HG03025 (cell line): Measurements from ENCODE around the gene U2AF1L4.

Experiments used
- ATAC-seq: cut with Tn5 transposase; IDR thresholded peaks from one replicate; pipeline ENCODE4 v1.9.1; 2021; ENCODE audit warnings: mild to moderate bottlenecking, moderate library complexity; ENCODE audit not compliant: unreplicated experiment, low FRiP score

U2AF1L4 gene, protein sequence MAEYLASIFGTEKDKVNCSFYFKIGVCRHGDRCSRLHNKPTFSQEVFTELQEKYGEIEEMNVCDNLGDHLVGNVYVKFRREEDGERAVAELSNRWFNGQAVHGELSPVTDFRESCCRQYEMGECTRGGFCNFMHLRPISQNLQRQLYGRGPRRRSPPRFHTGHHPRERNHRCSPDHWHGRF

DNA sequence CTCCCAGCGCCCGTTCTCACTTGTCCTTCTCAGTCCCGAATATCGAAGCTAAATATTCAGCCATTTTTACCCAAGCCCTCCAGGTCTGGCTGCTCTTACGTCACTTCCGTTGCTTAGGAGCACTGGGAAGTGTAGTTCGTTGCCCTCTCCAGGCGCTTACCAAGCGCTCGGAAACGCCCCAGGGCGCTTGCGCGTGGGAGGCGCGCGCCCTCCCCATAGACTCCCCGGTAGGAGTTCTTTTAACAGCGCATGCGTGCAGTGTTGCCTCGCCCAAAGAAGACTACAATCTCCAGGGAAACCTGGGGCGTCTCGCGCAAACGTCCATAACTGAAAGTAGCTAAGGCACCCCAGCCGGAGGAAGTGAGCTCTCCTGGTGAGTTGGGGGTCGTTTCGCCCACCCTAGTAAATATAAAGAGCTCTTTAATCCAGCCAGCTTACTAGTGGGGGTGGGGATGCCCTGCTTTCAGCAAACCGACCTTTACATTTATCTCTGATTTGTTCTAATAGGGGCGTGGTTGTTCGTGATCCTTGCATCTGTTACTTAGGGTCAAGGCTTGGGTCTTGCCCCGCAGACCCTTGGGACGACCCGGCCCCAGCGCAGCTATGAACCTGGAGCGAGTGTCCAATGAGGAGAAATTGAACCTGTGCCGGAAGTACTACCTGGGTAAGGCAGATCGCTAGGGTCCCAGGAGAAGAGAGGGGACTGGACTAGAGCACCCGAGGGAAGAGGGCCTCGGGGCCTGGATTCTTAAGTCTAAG is at the start of gene U2AF1L4, which contains the start of gene PSENEN:
Gene U2AF1L4, minus strand, starts transcription at position 91 of the 759 bp plus-strand sequence. Its CDS starts 27 bp downstream, at position 64.
Gene PSENEN, plus strand, starts transcription at position 324 of the 759 bp plus-strand sequence. Its CDS starts 280 bp downstream, at position 604.
- peak; percentile 37 for ATAC-seq

DNA sequence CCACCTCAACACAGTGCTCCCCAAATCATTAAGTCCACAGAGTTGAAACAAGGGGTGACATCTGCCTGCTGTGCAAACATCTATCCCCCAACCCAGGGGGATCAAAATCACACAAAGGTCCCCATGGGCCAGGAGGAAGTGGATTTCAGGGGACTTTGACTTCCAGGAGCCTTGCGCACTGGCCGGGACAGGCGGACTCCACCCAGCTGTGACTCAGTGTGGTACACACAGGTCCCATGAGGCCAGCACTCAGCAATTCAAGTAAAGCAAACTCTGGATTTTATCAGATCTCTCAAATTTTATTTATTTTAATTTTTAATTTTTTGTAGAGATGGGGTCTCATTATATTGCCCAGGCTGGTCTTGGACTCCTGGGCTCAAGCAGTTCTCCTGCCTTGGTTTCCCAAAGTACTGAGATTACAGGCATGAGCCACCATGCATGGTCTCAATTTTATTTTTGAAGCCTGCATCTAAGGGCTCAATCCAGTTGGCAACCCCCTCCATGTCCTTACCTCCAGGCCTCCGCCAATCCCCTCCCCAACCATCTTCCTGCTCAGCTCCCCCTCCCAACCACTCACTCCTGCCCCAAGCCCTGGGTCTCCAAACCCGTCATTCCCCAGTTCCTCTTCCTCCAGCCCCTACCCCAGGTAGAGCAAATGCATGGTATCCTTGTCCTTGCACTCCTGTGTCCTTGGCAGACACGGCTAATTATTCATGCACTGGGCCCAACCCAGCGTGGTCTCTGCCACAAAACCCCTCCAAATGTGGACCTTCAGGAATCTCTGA is 48.4 kb upstream of the U2AF1L4 start:
- no peak for ATAC-seq

DNA sequence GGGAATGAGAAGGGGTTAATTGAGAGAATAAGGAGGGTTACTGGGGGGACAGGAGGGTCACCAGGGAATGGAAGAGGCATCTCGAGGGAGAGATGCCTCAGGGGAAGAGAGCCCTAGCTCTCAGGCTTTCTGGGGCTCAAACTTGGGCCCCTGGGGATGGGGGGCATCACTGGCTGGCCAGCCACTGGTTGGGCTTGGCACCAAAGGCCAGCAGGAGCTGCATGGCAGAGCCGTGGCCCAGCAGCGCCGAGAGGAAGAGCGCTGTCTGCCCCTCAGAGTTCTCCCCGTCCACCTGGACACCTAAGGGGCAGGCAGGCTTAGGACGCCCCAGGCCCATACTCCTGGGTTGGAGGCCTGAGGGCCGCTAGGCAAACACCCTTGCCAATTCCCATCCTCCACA is 47.7 kb upstream of the U2AF1L4 start:
- no peak for ATAC-seq

DNA sequence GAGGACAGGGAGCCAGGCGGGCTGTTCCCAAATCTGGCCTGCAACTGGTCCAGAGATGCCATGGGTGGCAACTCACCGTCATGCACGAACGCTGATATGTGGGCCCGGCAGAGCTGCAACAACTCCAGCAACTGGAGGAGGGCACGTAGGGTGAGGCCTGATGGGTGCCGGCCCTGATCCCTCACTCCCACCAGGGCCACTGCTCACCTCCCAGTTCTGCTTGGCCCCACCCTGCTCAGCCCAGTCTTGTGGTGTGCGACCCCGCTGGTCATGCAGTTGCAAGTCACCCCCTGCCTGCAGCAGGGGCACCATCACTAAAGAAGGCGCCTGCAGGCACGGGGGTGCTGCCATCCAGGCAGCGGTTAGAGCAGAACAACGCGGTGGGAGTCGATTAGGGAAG is 47.1 kb upstream of the U2AF1L4 start:
- no peak for ATAC-seq

DNA sequence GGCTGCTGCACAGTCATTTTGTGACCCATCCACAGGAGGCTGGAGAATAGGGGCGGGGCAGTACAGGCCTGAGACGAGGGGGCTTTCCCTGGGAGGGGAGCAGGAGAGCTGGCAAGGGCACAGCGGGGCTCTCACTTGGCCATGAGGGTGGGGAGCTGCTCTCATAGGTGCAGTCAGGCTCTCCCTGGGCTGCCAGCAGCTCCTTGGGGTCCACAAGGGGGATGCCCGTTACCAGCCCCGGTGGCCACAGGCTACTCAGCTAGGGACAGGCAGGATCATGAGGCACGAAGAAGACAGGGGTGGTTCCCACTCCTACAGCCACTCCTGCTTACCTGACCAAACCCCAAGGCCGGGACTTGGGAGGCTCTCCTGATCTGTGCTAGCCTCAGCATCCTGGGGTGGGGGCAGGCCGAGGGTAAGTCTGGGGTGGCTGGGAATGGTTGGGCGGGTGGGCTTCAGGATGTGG is 46.6 kb upstream of the U2AF1L4 start:
- no peak for ATAC-seq

DNA sequence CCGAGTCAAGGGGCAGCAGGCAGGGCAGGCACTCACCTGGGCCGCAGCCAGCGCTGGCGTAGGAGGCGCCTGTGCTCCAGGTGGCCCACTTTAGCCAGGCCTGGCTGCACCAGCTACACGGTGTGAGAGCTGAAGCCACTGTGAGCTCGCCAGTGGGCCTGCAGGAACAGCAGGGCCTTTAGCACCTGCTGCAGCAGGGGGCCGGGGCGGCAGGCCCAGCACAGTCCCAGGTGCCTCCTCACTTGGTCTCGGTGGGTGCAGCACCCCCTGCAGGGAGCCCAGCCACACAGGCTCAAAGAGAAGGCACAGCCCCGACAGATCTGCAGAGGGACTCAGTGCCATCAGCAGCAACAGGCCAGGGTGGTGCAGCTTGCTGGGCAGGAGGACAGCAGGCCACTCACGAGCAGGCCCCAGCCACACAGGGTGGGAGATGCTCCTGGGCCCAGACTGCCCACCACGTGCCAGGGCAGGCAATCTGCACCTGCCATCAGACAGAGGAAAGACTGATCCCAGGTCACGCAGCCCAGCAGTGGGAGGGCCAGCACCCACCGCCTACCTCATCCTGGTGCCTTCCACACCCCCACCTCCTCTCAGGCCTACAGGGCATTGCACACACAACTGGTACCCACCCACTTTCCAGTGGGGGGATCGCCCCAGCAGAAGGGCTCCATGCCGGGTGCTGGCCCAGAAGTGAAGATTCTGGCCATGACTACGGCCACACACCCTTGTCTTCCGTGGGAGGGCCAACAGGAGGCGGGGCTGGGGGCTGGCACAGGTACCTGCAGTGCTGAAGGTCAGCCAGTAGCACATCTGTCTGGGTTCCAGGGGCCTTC is 46.0 kb upstream of the U2AF1L4 start:
- ATAC-seq: no peak

DNA sequence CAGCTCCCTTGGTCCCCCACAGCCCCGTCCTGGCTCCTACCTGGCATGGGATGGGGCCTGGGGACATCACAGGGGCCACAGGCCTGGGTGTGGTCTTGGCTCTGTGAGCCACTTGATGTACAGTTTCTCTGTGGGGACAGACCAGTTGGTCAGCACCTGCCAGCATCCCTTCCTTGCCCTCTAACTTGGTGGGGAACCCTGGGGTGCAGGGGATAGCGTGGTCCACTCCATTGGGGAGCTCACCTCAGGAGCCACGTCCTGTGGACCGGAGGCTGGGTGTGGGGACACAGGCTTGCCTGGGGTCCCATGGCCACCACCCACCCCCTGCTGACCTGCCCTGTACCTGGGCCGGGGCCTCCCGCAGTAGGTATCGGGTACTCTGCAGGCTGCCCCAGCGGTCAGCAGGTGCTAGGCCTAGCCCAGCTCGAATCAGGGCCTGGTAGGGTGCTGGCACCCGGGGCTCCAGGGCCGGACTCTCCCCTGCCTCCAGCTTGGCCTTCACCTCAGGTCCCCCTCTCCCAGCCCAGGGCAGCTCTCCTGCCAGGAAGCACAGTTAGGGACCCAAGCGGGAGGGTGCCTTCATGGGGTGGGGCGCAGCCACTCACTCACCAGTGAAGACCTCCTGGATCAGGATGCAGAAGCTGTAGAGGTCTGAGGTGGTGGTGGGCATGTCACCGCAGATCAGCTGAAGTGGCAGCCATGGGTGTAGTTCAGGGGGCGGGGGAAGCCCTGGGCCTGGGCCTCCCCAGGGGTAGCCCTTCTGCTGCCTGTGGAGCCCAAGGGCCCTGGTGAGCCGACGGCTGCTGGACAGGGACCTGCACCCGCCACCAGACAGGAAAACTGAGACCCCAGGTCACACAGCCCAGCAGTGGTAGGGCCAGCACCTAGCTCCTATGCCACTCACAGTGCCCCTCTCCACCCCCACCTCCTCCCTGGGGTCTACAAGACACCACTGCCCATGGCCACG is 45.0 kb upstream of the U2AF1L4 start:
- no peak for ATAC-seq

DNA sequence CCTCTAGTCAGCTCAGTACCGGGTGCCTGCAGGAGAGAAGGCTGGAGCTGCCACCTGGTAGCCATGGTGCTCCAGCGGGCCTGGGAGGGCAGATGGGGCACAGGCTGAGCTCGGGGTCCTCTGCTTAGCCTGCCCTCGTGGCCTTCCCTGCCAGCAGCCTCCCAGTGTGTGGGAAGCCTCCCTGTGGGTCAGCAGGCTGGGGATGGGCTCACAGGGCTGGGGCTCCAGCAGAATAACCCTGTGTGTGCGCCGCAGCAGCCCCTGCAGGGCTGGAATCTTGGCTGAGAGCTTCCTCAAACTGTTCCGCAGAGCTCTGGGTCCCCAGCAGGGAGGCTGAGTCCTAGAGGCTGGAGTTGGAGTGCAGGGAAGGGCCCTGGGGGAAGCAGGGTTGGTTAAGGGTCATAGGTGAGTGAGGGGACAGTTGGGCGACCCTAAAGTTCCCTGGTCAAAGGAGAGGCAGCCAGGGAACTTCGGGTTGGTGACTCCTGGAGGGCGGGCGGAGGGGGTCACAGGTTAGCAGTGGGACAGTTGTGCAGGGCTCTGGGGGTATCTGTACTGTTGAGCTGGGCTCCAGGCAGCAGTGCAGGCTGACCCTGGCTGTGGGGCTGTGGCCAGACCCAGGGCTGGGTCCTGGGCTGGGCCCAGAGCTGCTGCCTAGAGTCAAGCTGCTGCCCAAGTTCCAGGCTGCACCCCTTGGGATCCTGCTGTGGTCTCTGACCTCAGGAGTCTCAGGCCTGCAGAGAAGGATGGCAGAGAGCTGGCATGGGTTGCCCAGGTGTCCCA is 44.2 kb upstream of the U2AF1L4 start:
- no peak for ATAC-seq

DNA sequence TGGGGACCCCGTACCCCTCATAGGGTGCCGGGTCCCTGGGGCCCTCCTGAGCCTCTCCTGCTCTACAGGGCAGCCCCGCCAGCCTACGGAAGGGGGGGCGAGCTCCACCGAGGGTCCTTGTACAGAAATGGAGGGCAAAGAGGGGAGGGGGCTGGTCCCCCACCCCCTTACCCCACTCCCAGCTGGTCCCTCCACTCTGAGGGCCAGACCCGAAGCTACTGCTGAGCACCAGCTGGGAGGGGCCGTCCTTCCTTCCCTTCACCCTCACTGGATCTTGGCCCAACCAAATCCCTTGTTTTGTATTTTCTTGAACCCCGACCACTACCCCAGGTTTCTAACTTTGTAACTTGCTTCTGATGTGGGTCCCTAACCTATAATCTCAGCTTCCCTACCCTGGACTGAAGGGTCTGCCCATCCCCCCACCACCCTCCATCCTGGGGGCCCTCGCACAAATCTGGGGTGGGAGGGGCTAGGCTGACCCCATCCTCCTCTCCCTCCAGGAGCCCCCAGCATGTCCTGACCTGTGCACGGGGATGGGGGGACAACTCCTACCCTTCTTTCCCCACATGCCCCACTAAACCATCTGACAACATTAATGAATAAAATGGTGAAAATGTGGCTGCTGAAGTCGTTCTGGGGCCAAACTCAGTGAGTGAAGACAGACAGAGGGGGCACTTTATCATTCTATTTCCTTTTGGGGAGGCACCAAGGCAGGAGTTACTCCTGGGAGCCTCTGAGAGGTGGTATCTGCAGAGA is 43.2 kb upstream of the U2AF1L4 start:
- ATAC-seq: no peak

DNA sequence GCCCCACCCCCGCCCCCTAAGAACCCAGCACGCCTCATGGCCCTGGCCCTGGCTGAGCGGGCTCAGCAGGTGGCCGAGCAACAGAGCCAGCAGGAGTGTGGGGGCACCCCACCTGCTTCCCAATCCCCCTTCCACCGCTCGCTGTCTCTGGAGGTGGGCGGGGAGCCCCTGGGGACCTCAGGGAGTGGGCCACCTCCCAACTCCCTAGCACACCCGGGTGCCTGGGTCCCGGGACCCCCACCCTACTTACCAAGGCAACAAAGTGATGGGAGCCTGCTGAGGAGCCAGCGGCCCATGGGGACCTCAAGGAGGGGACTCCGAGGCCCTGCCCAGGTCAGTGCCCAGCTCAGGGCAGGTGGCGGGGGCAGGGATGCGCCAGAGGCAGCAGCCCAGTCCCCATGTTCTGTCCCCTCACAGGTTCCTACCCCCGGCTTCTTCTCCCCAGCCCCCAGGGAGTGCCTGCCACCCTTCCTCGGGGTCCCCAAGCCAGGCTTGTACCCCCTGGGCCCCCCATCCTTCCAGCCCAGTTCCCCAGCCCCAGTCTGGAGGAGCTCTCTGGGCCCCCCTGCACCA is 42.1 kb upstream of the U2AF1L4 start:
- no peak for ATAC-seq

DNA sequence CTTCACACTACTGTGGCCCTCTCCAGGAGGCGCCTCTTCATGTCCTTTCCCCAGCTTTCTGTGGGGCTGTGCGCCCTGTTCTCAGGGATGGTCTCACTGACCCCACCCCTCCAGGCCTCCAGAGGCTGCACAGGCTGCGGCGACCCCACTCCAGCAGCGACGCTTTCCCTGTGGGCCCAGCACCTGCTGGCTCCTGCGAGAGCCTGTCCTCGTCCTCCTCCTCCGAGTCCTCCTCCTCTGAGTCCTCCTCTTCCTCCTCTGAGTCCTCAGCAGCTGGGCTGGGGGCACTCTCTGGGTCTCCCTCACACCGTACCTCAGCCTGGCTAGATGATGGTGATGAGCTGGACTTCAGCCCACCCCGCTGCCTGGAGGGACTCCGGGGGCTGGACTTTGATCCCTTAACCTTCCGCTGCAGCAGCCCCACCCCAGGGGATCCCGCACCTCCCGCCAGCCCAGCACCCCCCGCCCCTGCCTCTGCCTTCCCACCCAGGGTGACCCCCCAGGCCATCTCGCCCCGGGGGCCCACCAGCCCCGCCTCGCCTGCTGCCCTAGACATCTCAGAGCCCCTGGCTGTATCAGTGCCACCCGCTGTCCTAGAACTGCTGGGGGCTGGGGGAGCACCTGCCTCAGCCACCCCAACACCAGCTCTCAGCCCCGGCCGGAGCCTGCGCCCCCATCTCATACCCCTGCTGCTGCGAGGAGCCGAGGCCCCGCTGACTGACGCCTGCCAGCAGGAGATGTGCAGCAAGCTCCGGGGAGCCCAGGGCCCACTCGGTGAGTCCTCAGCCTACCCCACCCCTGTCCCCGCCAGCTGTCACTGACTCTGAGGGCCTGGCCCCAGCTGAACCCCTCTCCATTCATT is 41.3 kb upstream of the U2AF1L4 start:
- ATAC-seq: no peak

DNA sequence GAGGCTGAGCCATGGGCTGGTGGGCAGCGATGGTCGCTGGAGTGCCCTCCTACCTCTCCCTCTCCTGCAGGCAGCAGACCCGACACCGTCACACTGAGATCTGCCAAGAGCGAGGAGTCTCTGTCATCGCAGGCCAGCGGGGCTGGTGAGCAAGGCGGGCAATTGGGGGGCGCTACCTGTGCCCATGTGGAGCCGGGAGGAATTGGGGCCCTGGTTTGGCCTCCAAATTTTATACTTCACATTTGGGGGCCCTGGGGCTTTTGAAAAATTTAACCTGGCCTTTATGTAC is 40.1 kb upstream of the U2AF1L4 start:
- ATAC-seq: no peak

DNA sequence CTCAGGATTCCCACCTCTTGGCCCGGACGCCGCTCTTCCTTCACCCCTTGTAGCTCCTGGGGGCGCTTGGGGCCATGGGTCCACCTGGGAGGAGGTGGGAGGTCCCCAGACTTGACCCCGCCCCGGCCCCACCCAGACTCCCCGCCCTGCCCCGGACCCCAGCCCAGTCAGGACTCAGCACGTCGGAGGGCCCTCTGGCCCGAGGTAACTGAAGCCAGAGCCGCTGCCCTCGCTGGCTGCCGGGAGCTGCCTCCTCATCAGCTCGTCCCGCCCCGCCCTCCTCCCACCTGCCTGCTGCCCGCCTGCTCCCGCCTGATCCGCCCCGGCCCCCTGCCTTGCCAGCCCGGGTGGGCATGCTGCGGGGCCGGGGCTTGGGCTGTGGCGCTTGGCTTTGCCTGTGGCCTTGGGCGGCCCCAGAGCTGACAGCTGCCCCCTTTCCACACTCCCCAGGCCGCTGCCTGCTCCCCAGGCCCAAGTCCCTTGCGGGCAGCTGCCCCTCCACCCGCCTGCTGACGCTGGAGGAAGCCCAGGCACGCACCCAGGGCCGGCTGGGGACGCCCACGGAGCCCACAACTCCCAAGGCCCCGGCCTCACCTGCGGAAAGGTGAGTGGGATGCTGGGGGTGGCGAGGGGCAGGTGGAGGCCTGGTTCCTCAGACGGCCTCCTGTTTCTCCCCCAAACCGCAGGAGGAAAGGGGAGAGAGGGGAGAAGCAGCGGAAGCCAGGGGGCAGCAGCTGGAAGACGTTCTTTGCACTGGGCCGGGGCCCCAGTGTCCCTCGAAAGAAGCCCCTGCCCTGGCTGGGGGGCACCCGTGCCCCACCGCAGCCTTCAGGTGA is 39.5 kb upstream of the U2AF1L4 start:
- no peak for ATAC-seq

DNA sequence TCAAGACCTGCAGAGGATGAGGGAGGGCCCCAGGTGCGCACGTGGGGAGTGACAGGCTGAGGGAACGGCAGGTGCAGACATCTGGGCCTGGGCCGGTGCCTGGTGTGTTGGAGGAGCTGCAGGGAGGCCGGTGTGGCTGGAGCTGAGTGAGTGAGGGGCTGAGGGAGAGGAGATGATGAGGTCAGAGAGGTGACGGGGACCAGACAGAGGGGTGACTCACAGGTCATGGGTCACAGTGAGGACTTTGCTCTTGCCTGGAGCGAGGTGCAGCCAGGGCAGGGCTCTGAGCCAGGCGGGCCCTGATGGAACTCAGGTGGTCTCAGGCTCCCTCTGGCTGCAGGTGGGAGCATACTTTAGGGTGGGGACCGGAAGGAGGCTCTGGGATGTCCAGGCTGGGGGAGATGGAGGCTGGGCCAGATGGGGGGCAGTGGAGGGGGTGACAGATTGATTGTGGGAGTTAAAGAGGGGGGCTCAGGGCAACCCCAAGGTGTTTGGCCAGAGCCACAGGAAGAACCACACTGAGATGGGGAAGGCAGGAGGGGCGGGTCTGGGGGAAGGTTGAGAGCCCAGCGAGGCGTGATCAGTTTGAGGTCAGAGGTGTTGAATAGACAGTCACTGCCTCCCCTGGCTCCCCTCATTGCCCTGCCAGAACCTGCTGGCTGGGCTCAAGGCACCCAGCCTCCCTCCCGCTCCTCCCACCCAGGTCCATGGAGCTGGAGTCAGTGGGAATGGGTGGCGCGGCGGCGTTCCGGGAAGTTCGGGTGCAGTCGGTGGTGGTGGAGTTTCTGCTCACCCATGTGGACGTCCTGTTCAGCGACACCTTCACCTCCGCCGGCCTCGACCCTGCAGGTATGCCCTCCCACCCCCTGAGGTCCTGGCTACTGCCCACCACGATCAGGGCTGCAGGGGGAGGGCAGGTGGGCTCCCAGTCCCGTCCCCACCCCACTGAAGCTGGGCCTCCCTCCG is 38.5 kb upstream of the U2AF1L4 start:
- no peak for ATAC-seq

DNA sequence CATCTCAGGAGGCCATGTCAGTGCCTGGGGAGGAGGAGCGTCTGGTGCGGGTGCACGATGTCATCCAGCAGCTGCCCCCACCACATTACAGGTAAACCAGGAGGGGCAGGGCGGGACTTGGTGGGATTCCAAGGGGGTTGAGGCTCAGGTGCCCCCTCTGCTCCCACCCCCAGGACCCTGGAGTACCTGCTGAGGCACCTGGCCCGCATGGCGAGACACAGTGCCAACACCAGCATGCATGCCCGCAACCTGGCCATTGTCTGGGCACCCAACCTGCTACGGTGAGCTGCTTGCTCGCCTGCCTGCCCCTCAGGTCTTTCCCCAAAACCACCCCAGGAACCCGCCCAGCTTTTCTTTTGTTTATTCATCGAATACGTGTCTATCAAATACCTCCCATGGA is 37.4 kb upstream of the U2AF1L4 start:
- ATAC-seq: no peak
